IPS-NIHi7 (cell line): ENCODE results near the gene GDAP2.
"Not testable (repeated sequence)": the region's sequence is repeated elsewhere in the genome, so short reads cannot be mapped to it uniquely, and the experiment has no call there.

Experiments used
- DNase-seq: peaks from one replicate; pipeline ENCODE4 v3.0.0; 2012; ENCODE audit warnings: mixed read lengths; ENCODE audit errors: extremely low spot score

GDAP2 gene

DNA sequence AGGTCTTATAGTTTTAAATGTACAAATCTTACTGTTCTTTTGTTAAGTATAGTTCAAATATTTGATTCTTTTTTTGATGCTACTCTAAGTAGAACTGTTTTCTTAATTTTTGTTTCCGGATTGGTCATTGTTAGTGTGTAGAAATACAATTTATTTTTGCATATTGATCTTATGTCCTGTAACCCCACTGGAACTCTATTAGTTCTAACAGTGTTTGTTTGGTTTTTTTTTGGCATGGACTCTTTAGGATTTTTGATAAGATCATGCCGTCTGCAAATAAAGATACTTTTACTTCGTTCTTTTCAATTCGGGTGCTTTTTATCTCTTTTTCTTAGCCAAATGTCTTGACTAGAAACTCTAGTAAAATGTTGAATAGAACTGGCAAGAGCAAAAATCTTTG, 26.5 kb downstream of the GDAP2 start:
- DNase-seq: no peak

DNA sequence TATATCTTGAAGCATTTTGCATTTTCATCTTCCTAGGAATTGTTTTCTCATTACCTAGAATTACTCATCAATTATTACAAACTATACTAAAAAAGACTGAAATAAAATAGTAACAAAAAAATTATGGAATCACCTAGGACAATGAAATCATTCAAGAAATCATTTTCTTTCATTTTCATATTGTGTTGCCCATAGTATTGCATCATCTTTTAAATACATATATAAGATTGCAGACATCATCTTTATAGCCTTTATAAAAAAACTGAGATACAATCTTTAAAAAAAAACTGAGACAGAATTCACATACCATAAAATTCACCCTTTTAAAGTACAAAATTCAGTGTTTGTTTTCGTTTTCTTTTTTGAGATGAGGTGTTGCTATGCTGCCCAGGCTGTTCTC, 29.6 kb downstream of the GDAP2 start:
- no peak for DNase-seq

DNA sequence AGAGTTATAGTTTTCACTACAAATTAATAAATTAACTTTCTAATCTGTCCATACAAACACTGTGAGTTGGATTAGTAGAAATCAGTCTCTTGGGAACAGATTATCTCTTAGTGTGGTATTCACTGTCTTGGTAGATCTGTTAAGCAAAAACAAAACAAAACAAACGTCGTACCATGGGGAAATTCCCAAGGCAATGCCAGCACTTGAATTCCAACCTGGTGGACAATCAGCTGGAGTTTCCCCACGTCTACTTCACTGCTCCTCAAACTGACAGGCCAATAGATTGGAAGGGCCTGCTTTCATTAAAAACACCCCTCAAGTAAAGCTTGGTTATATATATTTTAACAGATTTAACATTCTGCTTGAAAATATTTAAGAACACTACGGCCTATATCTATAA, 31.9 kb downstream of the GDAP2 start:
- no peak for DNase-seq

DNA sequence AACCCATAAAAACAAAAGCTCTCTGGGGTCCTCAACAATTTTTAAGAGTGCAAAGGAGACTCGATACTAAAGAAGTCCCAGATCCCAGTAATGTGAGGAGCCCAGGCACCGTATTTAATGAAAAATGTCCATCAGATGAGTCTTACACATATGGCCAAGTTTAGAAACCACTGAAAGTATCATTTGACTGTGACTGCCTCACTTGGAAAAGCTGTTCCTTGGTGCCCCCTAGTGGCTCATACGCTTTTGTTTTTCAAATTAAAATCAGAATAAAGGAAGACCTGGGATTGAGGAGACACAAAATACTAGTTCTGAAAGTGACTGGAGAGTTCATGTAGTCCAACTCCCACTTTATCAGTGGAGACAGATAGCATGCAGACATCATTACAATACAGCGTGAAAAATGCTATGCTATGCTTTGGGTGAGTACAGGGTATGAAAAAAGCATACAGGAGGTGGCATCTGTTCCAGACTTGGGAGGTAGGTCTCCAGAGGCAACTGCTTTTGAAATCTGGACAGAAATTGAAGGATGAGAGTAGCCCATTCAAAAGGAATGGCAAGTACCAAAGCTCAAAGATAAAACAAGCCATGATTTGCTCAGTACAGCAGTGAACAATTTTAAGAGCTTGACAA, 33.8 kb downstream of the GDAP2 start:
- peak; percentile 50 for DNase-seq

DNA sequence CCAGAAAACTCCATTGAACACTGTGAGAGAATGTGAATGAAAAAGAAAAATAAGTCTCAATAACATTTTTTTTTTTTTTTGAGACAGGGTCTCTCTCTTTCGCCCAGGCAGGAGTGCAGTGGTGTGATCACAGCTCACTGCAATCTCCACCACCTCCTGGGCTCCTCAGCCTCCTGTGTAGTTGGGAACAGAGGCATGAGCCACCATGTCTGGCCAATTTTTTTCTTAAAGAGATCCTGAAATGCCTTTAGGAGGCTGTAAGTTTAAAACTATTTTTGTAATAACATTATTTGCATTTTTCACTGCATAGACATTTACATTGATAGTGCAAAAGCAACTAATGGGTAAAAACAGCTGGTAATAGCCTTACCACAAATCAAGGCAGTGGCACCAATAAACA, 35.3 kb downstream of the GDAP2 start:
- DNase-seq: no peak

DNA sequence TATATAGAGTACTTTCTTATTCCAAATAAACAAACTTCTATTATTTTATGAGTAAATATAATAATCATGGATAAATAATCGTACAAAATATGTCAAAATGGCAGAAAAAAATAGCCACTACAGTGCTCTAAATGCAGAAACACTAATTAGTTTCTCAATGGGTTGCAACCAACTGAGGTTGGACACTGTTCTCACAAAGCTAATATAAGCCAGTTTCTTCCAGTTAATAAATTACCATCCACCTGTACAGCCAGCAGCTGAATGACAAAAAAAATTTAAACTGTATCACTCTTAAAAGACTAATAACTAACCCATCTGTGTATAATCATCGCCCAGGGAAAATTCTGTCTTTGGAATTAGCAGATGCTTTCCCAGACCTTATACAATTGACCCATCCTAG, 36.9 kb downstream of the GDAP2 start:
- DNase-seq: no peak

DNA sequence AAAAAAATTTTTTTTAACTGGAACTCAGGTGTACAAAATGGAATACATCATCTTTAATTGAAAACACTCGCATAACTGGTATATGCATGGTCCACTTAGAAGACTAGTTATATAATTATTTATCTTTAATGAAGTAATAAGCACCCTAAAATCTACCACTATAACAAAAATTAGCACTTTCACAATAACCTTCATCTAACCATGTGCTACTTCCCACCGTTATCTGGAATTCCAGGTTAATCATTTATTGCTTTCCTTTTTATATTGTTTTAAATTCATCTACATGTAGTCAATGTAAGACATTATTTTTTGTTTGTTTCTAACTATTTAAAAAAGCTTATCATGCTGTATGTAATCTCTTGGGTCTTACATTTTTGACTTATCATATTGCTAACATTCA, 39.0 kb downstream of the GDAP2 start:
- no peak for DNase-seq

DNA sequence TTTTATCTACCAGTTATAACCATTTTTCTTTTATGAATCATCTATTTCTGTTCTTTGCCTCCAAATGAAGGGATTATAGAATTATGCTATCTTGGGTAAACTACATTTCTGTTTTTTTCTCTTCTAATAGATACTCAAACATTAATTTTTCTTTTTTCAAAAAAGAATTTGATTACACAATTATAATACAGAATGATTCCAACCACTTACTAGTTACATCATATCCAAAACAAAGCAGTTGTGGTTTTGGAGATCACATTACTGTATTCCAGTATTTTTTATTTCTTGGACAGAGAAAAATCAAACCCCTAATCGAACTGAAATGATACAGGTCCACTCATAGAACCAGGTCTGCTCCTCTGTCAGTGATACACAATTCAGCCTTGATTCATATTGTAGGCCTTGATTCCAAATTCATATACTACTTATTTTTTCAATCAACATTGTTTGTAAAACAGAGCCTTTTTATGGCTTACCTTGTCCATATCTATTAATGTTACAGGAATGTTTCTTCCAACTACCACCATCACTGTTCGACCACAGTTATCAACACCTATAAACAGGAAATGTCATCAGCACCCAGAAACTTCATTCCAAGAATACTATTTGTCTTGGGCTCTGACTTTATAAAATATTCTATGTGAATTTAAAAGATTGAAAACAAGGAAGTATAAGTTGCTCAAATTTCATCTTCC, 43.2 kb downstream of the GDAP2 start:
- DNase-seq: no peak

DNA sequence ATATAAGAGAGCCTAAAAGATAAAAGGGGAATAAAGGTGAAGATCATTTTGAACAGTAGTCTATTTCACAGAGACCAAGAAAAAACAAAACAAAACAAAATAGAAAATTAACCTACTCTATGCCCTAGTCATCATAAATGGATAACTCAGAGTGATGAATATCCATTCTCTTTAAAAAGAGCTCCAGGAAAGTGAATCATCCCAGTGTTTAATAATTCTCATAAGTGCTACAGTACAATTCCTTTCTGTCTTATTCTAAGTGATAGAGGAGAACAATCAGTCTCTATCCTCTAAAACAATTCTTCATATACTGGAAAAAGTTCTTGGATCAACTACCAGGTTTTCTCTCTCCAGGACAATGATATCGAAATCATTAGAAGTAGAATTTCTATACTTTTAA, 45.8 kb downstream of the GDAP2 start:
- DNase-seq: no peak

DNA sequence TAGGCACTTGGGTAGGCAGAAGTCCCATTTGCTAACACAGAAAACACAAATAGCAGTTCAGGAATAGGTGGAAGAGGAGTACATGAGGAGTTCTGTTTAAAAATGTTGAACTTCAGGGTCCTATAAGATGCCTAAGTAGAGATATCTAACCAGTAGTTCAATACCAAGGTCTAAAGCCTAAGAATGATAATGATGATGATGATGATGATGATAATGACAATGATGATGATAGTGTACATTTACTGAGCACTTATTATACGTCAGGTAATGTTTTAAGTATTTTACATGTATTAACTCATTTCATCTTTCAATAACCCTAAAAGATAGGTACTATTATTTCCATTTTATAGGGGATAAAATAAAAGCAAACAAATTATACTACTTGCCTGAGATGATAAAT, 50.1 kb downstream of the GDAP2 start:
- no peak for DNase-seq

DNA sequence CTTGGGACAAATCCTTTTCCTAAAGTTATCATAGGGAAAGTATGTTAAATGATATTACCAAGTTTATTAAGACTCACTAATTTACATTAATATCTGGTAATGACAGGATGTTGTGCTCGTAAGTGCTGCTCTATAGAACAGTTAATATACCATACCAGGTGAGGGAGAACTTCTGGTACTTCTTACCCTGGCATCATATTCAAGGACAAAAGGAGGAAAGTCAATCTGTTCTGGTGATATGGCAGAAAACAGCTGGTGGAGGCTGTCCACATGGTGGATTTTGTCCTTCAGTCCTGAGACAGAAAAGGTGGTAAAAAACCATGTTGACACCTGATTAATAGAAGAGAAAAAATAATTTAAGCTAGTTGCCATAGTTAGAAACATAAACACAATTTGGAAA, 51.6 kb downstream of the GDAP2 start:
- DNase-seq: no peak

DNA sequence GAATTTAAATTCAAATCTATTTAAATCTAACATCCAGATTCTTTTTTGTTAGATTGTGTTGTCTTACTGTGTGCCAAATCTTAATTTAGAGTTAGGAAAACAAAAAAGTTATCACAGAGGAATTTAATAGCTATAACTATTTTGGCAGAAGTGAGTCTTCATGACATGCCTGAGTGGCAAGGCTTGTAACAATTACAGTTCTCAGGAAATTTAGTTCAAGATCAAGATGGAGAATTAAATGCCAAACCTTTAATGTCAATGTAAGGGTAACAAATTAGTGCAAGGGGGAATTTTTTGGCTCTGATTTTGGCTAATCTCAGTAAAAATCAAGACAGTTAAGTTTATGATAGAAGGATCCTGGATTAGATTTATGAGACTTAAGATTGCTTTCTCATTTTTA, 58.4 kb downstream of the GDAP2 start:
- DNase-seq: no peak

DNA sequence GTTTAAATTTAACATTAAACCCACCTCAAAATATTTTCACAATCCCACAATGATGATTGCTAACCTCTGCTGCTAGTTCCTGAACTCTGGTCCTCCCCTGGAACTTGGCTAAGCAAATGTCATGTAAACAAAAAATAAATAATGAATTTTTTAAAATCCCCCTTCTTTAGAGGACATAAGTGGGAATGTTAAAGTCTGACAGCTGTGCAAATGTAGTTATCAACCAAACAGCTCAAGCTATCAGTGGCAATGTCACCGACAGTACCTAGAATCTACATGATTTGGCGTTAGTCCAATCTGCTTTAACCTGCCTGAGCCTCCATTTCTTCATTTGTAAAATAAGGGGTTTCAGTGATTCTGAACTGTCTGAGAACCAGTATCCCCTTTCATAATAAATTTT, 67.7 kb downstream of the GDAP2 start:
- DNase-seq: no peak

DNA sequence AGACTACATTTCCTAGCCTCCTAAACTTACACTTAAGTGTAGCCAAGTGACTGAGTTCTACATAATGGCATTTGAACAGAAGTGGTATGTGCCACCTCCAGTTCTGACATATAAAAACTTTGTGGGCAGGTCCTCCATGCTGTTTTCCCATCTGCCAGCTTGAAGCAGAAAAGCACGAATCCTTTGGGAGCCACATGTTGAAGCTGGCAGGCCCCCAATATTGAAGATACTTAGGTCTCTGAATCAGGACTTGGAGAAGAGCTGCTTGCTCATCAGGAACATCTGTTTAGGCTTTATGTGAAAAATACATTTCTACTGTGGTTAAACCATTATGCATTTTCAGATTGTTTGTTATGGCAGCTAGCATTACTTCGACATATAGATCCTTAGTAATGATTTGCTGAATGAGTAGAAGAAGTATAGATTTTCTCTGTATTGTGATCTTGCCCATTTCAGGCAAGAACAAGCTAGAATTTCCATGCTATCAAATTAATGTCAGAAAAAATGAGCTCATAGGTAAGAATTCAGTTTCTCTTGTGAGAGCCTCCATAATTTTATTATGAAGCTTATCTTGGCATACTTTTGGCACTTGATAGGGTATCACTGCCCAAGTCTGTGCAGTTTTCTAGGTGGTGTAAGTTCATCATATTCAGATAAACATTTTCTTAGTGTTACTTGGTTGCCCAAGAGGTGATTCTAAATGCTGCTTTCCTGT, 68.4 kb downstream of the GDAP2 start:
- DNase-seq: no peak

DNA sequence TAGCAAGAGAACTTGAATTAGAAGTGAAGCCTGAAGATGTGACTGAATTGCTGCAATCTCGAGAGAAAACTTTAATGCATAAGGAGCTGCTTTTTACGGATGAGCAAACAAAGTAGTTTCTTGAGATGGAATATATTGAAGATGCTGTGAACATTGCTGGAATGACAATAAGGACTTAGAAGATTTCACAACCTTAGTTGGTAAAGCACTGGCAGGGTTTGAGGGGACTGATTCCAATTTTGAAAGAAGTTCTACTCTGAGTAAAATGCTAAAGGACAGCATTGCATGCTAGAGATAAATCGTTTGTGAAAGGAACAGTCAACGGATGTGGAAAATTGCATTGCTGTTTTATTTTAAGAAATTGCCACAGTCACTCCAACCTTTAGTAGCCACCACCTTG, 69.5 kb downstream of the GDAP2 start:
- no peak for DNase-seq

DNA sequence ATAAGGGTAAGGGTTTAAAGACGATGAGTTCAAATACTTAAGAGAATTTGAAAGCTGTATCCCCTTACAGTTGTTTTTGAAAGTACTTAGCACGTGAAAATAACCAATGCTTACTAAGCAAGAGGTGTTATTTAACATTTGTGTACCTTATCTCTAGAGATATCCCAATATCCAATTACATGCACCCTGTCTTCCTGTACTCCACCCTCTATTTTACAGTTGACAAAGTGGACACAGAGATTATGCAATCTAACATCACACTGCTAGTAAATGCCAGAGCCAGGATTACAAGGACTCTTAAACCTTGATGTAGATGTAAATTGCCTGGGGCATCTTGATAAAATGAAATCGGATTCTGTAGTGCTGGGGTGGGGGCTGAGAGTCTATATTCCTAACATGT, 72.0 kb downstream of the GDAP2 start:
- no peak for DNase-seq

DNA sequence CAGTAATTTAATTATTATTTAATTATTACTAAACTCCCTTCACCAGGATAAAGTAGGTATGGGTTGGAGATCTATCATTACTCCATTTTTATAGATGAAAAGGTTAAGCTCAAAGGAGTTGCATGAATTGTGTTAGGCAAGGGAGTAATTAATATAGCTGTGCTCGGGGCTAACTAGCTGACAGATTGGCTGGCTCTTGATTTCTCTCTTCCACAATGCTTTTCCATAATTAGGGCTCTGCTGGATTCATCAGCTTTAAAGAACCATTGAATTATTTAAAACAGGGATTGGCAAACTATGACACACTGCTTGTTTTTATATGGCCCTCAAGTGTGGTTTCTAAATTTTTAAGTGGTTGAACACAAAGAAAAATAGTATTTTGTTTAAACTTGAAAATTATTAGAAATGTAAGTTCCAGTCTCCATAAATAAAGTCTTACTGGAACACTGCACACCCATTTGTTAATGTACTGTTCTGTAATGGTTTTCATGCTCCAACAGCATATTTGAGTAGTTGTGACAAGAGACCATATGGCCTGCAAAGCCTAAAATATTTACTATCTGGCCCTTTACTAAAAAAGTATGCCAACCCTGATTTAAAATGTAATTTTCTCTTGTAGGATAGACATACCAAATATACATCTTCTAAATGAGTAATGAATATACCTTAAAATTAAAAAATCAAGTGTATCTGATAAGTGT, 76.4 kb downstream of the GDAP2 start:
- no peak for DNase-seq

DNA sequence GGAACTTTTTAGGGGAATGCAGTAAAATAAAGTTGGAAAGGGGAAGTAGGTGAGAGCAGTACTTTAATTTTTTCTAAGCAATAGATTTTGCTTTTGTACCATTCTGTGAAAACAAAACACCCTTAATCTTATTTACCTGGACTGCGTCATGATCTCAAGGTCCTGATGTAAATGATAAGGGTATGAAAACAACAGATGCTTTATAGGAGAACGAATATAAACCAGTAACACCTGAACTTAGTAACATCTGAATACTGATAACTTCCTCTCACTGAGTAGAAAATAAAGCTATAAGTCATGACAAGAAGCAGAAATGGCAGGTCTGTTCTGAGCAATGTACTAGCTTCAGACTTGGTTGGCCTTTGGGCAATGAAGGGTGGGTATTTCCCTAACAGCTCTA, 77.7 kb downstream of the GDAP2 start:
- no peak for DNase-seq

DNA sequence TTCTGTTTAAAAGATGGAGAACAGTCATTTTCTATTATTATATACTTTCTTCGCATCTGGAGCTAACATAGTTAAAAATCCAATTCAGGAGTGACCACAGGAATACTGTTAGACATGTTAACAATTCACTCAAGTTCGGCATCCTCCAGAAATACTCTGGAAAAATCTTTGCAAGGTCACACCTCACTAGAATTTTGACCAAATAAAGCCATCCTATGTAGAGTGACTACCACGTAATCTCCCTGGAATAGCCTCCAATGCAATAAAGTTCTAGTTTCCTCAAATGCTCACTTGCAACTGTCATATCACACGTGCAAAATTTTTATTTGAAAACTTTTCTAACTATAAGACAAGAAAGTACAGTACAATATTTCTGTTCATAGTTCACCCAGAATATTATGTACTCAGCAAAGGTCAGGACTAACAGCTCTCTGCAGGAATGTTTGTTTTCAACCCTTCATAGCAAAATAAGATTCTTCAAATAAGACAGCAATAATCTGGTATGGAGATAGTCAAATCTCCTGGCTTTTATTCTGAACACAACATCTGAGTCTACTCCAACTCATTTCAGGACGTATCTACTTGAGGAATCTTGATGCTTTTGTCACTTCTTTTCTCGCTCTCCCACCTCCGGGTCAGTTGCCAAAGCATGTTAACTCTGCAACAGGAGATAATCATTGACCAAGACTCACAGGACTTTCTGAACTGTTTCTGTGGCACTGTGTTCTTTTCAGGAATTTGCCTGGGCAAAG, 82.6 kb downstream of the GDAP2 start:
- DNase-seq: no peak

DNA sequence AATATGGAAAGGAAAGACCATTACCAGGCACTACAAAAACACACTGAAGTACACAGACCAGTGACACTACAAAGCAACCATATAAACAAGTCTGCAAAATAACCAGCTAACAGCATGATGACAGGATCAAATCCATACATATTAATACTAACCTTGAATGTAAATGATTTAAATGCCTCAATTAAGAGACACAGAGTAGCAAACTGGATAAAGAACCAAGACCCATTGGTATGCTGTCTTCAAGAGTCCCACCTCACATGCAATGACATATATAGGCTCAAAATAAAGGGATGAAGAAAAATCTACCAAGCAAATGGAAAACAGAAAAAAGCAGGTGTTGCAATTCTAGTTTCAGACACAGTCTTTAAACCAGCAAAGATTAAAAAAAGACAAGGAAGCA, 84.9 kb downstream of the GDAP2 start:
- not testable (repeated sequence) for DNase-seq

DNA sequence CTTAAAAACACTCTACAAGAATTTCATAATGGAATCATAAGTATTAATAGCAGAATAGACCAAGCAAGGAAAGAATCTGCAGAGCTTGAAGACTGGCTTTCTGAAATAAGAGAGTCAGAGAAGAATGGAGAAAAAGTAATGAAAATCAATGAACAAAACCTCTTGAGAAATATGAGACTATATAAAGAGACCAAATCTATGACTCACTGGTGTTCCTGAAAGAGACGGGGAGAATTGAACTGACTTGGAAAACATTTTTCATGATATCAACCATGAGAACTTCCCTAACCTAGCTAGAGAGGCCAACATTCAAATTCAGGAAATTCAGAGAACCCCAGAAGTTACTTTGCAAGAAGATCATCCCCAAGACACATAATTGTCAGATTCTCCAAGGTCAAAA, 85.6 kb downstream of the GDAP2 start:
- no peak for DNase-seq
